Testis (tissue), 2 donors: ENCODE results near the gene MAP3K12.
A peak's percentile ranks its signal among the peaks of the same experiment; 100 is the strongest.

ENCODE experiments used
- CTCF ChIP-seq, 3 experiments: fragments of 450-650 bp in 2 of 3; fragments of 200-600 bp in 1 of 3; sonication (generic) in 1 of 3; IDR thresholded peaks; one replicate each; pipeline ENCODE4 v1.5.1; 2016 to 2019; ENCODE audit warnings: antibody characterized with exemption in 3 of 3, mild to moderate bottlenecking in 2 of 3, moderate library complexity in 1 of 3
- POLR2A ChIP-seq: fragments of 450-650 bp; IDR thresholded peaks from one replicate; pipeline ENCODE4 v1.6.1; 2017; ENCODE audit warnings: antibody characterized with exemption, mild to moderate bottlenecking, moderate library complexity

GRCh38 chr12:53543539-53543938 is 44.3 kb upstream of the MAP3K12 start:
- peak; percentile 75 to 96 (median 94) for TF ChIP-seq CTCF (IDR thresholded peaks at IDR 0.05)
- no peak for TF ChIP-seq POLR2A
